HG02840 (cell line): ENCODE data around the gene CYB561D1.

Experiments used
- ATAC-seq: cut with Tn5 transposase; IDR thresholded peaks from one replicate; pipeline ENCODE4 v1.9.1; 2021; ENCODE audit warnings: mild to moderate bottlenecking, moderate library complexity, moderate number of reproducible peaks; ENCODE audit not compliant: unreplicated experiment, low FRiP score

Gene CYB561D1

DNA sequence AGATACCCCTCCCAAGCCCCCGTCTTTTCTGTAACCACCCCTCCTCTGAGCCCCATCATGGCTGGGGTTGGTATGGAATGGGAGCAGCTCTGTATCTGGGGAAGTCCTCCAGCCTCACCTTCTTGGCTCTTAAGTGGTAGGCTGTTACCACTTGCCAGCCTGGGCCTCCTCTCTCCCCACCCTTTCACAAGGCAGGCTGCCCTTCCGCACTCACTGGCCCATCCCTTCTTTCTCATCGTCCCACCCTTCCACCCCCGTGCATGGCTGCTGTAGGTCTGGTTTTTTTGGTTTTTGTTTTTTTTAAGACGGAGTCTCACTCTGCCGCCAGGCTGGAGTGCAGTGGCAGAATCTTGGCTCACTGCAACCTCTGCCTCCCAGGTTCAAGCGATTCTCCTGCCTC, 5.2 kb downstream of the CYB561D1 start:
- ATAC-seq, result no peak

DNA sequence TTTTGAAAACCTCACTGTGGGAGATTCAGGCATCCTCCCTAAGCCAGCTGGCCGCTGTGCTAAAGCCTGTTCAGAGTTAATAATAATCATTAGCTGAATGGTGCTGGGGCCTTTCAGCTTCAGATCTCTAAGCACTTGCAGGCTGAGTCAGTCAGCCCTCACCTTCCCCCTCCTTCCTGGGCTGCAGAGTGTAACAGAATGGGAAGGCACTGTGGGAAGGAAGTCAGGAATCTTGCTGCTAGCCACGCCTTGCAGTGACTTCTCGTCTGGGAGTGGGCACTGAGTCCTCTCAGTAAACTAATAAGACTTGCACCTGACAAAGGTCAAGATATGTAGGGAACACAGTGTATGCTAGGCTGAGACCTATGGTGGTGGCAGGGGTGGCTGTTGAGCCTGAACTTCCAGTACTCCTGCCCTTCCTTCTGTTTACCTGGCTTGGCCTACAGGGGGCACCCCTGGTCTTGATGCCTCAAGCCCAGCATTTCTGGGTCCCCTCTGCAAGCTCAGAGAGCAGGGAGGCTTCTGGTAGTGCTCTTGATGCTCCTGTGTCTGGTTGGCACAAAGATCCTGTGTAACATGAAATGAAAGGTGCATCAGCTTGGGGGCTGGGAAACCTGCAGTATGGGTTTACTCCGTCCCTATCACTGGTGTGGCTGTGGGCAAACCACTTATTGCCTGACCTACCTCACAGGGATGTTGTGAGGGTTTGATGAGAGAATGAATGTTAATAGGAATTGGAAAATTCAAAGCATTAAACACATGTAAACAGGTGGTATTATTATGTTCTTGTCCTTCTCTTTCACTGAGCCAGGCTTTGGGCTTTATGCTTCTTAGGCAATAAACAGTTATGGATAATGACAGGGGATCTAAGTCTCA, 6.0 kb downstream of the CYB561D1 start:
- no peak for ATAC-seq

DNA sequence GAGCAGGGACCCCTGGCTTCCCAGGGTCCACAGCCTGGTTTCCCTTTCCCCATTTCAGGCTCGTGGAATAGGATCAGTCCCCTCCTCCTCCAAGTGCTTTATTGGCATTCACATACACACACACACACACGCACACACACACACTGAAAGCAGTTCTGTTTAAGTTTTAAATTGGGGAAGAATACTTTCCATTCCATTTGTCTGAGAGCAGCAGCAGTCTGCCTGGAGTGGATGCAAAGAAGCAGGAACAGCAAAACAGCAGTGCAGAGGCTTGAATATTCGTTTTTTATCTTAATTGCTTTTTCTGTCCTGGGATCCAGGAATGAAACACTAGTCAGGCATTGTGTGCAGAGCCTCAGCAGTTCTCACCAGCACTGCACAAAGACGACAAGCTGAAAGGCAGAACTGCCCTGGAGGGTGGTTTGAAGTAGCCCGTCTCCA, 7.1 kb downstream of the CYB561D1 start:
- ATAC-seq, result no peak

DNA sequence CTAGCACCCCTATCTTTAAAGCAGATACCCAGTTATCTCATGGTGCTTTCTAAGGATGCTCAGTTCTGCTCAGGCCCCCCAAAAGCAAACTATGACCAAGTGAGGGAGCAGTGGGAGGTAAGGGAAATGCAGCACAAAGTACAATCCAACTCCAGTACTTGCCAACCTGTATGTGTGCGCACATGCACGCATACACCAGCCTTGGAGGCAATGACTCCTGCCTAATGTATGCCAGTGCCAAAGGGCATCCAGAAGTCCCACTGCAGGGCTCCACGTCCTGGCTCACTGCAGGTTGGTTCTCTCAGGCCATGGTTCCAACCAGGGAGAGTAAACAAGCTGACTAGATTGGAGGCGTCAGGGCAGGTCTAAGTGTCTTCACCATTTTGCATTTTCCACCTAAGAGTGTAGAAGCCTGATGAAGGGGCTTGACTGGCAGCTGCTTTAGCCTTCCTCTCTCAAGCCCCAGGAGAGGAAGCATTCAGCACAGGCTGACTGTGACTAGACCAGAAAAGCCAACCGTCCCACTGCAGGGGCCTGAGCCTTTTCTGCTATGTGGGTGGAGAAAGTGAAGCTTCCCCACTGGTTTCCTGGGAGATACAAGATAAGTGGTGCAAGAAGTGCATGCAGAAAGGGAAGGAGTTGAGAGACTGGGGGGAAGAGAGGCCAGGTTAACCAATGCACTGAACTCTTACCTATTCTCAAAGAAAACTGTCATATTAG, 7.9 kb downstream of the CYB561D1 start:
- ATAC-seq, result no peak

DNA sequence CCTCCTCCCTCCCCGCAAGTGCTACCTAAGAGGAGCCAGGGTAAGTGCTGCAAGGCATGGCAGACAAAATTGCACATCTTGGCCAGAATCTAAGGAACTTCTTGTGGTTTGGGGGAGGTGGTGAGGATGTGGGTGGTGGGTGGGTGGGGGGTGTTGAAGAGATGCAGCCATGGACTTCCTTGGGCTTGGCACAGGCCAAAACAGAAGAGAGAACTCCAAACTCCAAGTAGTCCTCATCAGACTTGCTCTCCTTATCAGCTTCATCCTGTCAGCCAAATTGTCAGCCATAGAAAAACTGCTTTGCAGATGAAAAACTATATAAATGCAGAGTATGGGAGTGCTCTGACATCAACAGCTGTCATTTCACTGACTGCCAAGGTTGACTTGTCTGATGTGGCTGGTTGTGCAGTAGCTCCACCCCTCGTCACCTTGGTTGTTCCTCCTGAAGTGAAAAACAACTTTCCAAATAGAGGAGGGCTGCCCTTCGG, 8.5 kb downstream of the CYB561D1 start:
- ATAC-seq, result no peak

DNA sequence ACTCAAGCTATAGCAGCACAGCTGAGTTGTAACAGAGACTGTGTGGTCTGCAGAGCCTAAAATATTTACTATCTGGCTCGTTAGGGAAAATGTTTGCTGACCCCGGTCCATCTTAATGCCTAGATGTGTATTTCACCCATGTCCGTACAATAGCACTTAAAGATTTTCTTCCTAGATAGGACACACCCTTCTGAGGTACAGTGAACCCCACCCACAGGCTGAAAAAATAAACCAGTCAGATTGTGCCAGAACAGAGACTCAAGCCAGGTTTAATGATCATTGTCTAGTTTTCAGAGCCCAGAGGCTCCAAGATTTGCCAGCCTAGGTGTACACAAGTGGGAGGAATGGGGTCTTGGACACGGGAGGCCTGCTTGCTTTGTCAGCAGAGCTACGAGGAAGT, 10.0 kb downstream of the CYB561D1 start:
- no peak for ATAC-seq

DNA sequence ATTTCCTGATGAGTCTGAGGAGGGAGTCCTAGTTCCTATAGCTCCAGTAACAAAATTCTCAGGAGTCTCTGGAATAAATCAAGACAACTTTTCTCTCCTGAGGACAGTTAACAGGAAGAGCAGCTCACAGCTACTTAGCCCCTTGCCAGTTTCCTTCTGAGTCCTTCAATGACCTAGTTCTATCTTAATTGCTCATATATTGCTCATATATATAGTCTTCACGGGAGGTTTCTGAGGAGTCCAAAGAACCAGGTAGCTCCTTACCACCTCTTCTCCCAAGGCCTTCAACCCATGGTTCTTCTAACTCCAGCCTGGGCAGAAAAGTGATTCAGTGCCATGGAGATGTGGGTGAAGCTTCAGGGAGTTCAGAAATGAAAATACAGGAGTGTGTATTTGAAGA, 11.1 kb downstream of the CYB561D1 start:
- ATAC-seq, result no peak

DNA sequence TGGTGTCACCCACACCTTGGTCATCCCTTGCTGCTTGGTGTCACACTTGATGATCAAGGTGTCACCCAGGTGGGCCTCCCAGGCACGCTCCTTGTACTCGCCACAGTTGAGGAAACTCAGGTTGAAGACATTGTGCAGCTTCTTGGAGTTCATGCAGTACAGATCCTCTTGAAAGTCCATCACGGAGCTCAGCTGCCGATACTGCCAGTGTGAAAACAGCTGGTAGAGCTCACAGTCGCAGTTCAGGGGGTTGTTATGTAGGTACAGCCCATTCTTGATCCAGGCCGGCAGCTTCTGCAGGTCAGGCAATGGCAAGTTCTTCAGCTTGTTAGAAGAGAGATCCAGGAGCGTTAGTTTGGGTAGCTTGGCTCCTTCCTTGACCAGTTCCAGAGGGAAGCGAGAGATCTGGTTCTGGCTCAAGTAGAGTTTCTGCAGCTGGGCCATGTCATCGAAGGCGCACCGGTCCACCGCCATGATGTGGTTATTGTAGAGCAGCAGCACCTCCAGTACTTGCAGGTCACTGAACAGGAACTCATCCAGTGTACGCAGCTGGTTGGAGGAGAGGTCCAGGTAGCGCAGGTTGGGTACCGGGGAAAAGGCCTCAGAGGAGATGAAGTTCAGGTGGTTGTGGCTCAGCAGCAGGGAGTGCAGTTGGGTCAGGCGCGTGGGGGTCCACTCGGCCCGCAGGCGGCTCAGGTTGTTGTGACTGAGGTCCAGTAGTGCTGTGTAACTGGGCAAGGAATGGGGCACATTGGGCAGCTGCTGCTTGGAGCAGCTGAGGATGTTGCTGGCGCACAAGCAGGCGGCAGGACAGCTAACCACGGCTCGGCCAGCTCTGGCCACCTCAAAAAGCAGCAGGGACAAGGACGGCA, 14.3 kb downstream of the CYB561D1 start:
- no peak for ATAC-seq

DNA sequence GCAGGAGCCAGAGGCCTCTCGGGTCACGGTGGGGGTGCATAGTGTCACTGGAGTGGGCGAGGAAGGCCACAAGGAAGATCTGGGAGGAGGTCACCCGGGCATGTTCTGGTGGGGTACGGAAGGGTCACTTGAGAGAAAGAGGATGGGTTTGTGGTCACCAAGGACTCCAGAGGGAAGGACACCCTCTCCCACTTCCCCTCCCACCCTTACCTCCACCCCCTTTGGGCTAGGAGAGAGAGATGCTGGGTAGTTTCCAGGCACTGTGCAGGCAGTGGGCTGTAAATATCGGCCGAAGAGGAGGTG, 14.9 kb downstream of the CYB561D1 start:
- no peak for ATAC-seq

DNA sequence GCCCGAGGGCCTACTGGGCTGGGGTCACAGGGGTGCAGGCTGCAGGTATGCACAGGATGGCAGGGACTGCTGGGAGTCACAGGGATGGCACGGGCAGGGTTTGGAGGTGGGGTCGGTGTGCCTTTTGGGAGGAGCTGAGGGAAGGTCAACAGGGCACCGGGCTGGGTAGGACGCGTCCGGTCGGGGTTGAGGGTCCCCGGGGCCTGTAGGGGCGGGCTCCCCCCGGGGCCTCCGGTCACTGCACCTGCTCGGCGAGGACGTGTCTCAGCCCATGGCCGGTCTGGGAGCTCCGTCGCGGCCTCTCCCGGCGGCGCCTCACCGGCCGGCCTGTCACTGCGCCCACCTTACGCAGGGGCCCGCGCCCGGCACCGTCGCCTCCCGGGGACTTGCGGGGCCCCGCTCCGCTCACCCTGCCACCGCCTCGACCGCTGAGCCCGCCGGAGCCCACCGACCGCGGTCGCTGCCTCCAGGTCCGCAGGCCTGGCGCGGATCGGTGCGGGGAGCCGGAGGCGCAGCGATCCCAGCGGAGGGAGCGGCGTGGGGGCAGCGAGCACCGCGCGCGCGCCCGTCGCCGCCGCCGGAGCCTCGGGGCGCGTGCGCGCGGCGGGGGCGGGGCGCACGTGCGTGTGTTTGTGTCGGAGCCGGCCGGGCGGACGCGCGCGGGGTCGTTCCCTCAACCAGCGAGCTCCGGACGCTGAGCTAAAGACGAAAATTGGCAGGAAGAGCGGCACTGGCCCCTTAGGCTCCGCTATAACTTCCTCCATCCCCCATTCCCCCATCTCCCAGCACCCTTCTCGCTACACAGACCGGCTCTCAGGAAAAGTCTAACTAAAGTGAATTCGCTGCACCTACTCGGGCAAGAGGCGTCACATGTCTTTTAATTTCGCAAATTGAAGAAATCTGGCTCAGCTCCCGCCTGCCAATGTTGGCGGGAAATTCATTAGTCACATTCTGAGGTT, 15.6 kb downstream of the CYB561D1 start, which contains the start of gene AMIGO1:
AMIGO1 (minus strand) TSS at position 552 of the 959 bp plus-strand sequence. CDS start 815 bp downstream, outside the sequence.
- no peak for ATAC-seq

DNA sequence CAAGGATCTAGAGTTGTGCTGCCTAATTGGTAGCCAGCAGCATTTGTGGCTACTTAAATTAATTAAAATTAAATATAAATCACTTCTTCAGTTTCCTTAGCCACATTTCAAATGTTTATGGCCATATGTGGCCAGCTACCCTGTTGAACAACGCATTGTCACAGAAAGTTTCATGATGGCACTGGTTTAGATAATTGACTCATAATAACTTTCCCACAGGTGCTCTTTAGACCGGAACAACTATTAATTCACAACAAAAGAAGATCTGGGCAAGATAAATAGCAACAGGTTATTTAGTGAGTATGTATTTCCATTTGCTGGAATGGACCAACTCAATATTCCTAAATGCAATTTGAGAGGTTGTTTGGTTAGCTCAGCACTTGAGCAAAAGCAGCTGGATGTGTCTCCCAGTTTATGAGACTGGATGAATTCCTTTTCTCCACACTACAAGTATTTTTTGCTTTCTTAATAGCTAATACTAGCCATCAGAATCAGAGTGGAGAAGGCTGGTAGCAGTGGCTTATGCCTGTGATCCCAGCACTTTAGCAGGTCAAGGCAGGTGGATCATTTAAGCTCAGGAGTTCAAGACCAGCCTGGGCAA, 19.3 kb downstream of the CYB561D1 start:
- ATAC-seq, result no peak

DNA sequence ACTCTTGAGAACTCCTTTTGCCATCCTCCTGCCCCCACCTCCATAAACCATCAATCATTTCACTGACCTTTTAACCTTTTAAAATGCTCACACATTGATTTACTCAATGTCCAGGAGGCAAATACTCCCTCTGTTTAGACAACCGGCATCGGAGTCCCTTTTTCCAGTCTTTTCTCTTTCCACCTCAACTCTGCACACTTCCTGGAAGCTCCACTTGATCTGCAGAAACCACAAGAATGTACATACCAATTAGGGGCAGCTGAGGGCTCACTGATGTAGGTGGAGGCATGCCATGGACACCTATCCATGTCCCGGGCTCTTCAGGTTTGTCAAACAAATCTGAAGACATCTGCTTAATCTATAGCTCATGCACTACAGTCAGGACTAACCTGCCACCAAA, 21.0 kb downstream of the CYB561D1 start:
- no peak for ATAC-seq

DNA sequence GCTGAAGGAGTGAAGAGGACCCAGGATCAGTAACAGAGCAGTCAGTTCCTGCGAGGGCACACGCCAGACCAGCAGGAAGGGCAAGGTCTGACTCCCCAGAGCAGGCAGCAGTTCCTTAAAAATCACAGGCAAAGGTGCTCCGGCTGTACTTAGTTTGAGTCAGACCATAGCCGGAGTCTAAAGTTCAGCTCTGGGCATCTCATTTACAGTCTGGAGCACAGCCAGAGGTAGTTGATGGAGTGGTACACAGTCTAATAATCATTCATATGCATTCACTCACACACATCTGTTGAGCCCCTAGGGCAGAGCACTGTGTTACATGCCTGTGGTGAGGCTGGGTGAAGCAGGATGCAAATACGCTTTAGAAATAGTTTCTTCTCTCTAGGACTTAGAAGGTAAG, 23.0 kb downstream of the CYB561D1 start:
- no peak for ATAC-seq

DNA sequence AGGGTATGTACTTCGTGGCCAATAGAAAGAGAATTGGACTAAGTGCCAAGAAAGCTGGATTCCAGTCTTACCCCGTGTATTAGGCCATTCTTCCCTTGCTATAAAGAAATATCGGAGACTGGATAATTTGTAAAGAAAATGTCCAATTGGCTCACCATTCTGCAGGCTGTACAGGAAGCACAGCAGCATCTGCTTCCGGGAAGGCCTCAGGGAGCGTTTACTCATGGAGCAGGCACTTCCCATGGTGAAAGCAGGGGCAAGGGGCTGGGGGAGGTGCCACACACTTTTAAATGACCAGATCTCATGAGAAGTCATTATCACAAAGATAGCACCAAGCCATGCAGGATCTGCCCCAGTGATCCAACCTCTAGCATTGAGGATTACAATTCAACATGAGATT, 23.4 kb downstream of the CYB561D1 start:
- ATAC-seq, result no peak

DNA sequence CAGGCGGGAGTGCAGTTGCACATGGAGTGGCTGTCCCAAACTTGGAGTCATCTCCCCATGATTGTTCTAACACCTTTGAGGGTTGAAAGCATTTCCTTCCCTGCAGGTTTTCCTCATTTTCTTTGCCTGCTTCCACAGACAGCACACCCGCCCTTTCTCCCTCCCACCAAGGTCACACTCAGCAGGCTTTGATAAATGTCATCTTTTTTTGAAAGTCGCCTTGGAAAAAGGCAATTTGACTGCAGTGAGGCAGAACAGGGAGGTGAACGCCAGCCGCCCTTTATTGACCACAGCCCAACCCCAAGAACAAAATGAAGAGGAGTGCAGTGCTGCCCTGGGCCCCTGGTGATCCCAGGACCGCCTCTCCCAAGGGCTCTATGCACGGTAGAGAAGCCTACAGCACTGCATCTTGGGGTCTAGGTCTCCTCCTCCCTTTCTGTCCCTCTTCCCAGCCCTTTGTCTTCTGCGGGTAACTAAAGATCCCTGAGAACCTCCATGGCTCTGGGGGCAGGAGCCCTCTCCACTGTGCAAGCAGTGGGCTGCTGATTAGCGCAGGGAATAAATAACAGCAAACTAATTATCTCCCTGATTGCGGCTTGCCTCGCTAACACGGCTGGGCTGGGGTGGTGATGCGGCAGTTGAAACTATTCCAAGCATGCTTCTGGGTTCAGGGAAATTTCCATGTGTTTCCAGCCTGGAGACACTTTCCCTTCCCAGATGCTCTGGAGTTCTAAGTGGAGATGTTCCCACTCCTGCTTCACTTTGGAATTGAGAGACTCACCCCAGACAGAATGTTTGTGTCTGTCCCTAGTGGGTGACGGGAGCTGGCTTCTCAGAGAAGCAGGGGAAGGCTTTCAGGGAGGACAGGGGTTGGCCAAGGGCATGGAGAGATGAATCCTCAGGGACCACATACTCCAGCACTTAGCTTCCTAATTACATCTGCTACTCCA, 27.4 kb downstream of the CYB561D1 start:
- no peak for ATAC-seq

DNA sequence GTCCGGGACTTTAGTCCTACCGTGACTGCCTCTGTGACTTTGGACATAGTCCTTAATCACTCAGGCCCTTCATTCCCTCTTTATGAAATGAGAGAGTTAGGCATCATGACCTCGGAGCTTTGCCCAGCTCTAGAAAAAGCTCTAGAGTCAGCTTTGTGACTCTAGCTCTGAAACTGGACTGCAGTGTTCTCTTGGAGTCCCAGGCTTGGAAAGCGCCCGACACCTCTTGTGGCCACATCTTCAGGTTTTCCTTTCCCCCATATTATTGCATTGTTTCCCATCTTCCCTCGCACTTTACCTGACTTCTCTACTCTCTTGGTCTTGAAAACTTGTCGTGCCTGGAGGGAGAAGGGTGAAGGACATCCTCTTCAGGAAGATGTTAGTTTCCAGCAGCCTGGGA, 28.1 kb downstream of the CYB561D1 start:
- no peak for ATAC-seq

DNA sequence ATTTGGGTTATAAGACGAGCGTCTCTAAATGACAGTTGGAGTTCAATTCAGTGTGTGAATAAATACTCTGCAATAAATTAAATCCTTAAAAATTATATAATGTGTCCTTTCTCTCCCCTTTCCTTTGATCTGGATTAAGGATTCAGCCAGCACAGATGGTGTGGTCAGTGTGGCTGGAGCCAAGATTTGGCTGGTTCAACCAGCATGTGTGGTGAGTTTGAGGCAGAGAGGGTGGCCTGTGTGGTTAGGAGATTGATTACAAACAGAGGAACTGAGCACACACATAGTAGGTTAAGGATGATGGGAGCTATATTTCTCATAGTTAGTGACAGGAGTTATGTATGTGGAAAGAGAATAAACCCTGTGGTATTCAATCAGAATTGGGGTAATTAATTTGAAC, 29.8 kb downstream of the CYB561D1 start:
- ATAC-seq, result no peak
